T-helper 9 cell (primary cell): Measurements from ENCODE around the gene RIN2.
"Not testable (repeated sequence)": the region's sequence is repeated elsewhere in the genome, so short reads cannot be mapped to it uniquely, and the experiment has no call there.

Experiments
- DNase-seq: peaks from one replicate; pipeline ENCODE4 v3.0.0-alpha.2; 2020

Gene RIN2

DNA sequence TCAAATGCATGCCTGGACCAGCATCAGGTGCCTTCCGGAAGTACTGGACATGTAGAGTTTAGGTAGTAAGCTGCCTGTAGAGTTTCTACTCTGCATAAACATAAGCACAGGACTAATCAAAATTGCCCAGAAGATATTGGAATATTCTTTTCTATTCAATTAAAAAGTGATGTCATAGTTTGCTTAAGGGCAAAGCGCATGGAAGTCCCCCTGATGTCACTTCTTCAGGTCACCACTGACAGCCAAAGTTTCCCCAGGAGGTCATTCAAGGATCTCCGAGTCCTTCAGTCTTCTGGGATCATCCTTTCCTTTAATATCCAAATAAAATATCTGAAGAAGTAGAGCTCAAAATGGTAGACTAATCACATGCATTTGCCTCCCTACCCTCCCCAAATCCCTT is 17.5 kb upstream of the RIN2 start:
- DNase-seq = no peak

DNA sequence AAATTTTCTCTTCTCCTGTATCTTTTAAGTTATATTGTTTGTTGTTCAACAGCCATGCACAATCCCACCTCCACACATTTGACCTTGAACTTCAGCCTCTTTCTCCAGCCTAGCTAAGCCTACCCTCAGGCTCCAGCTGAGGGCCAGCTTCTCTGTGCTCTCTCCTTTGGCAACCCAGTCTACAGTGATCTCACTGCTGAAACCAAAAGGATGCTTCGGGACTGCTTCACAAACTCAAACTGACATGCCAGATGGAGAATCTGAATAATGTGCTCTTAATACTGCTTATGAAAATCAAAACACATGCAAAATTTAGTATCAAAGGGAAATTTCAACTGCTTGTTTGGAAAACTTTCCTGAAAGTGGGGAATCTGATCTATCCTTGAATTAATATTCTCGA is 16.1 kb upstream of the RIN2 start:
- DNase-seq = no peak

DNA sequence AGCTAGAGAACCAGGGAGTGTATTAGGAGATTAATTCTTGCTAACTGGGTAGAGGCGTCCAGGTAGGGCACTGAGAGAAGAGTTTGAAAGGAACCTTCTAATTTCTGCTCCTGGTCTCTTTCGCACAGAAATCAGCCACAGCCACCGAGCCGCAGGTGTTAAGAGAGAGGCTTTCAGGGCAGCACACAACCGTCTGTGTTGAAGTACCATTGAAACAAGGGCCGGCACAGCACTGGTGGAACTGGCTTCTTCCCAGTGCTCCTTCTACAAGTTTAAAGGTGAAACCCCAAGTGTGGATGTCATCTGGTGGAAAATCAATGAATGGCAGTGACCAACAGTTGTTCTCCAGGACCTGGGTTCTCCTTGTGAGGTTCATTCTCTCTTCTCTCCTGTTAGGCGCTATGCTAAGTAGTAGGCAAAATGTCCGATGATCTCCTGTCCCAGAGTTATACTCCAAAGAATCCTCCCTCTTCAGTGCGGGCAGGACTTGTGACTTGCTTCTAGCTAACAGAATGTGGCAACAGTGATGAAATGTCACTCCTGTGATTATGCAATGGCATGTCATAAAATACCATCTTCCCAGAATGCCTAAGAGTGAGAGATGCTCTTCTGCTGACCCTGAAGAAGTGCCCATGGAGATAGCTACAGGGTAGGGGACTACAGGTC is 15.0 kb upstream of the RIN2 start:
- DNase-seq = no peak

DNA sequence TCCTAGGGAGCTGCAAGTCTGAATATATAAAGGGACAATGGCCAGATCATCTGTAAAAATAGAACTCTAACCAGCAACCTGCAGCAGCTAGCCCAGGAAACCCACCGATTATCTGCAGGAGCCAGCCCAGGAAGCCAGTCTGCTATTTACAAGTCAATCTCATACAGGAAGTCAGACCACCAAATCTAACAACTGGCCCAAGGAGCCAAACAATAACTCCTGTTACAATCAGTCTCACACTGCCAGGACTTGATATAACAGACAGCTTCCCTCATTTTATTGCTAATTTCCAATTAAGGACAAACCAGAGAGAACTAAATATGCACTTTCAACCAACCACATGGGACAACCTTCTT is 14.4 kb upstream of the RIN2 start:
- DNase-seq = no peak

DNA sequence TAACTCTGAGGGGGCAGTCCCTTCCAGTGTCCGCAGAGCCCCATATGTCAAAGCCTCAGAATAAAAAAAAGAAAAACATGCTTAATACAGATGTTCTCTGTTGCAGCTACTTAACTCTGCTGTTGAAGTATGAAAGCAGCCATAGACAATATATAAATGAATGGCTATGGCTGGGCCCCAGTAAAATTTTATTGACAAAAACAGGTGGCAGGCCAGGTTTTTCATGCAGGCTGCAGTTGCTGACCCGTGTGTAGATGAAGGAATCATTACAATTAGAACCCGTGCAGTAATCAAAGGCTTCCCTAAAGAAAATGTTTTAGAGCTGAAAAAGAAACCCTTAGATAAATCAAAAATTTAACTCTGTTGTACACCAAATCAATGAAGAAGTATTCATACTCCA is 13.0 kb upstream of the RIN2 start:
- no peak for DNase-seq

DNA sequence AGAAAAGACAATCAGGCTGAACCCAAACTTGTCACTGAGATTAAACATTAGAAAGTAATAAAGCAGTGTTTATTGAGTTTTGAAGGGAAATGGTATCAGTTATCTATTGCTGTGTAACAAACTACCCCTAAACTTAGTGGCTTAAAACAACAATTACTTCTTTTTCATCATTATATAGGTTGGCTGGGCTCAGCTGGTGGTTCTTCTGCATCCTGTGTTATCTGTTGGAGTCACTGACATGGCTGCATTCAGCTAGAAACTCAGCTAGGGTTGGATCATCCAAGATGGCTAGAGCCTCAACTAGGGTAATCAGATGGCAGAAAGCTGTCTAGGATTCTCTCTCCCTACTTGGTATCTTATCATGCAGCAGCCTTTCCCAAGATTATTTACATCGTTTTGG is 12.5 kb upstream of the RIN2 start:
- DNase-seq = no peak

DNA sequence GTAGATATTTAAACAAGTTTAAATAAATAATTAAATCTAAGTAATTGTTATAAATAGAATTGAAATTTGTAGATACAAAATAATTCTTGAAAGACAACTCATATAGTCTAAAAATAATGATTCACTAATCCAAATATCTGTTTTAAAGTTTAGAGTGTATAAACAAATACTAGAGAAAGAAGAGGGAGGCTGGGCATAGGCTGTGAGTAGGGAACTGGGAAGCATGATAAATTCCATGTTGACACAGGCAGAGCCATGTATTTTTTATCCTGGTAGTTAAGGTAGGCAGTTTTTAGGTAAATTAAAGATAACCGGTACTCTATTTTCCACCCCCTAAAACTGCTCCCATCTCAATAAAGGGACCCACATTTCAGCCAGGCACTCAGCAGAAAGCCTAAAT is 11.7 kb upstream of the RIN2 start:
- no peak for DNase-seq

DNA sequence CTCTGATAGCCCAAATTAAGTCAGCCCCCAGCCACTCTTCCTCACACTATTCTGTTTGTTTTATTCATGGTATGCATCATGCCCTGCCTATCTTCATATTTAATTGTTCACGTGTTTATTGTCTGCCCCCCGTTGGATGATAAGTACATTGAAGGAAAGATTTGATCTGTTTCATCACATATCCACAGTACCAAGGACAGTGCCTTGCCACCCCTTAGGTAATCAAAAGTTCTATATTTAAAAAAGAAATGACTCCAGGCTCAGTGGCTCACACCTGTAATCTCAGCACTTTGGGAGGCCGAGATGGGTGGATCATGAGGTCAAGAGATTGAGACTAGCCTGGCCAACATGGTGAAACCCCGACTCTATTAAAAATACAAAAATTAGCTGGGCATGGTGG is 10.2 kb upstream of the RIN2 start:
- DNase-seq = no peak

DNA sequence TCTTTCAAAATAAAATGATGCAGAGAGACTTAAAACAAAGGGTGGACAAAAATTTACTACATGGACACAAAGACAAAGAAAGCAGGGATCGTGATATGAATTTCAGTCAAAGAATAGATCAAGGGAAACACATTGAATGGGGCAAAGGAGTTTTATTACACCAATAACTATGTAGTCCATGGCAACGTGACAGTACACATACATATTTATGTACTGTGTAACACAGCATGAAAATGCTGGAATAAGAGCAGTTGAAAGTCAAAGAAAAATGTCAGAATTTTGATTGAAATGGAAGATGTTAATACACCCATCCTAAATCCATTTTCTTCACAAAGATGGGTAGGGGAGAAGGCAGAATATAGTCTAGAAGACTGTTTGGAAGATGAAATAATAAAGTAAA is 9.4 kb upstream of the RIN2 start:
- no peak for DNase-seq

DNA sequence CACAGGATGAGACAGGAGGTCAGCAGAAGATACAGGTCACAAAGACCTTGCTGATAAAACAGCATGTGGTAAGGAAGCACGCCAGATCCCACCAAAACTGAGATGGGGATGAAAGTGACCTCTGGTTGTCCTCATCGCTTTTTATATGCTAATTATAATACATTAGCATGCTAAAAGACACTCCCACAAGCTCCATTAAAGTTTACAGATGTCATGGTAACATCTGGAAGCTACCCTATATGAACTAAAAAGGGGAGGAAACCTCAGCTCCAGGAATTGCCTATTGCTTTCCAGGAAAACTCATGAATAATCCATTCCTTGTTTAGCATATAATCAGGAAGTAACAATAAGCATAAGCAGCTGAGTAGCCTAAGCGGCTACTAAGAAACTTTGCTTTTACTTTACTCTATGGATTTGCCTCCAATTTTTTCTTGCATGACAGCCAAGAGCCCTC is 8.4 kb upstream of the RIN2 start:
- DNase-seq = no peak

DNA sequence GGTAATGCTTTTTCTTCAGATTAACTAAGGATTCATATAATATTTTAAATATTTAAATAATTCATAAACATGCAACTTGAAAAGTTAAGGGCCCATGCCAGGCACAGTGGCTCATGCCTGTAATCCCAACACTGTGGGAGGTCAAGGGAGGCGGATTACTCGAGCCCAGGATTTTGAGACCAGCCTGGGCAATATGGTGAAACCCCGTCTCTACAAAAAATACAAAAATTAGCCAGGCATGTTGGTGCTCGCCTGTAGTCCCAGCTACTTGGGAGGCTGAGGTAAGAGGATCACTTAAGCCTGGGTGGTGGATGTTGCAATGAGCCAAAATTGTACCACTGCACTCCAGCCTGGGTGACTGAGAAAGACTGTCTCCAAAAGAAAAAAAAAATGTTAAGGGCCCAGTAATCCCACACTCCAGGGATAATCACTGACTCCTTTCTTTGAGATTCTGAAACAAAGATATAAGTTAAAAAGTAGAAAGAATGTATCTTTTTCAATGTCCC is 7.9 kb upstream of the RIN2 start:
- no peak for DNase-seq

DNA sequence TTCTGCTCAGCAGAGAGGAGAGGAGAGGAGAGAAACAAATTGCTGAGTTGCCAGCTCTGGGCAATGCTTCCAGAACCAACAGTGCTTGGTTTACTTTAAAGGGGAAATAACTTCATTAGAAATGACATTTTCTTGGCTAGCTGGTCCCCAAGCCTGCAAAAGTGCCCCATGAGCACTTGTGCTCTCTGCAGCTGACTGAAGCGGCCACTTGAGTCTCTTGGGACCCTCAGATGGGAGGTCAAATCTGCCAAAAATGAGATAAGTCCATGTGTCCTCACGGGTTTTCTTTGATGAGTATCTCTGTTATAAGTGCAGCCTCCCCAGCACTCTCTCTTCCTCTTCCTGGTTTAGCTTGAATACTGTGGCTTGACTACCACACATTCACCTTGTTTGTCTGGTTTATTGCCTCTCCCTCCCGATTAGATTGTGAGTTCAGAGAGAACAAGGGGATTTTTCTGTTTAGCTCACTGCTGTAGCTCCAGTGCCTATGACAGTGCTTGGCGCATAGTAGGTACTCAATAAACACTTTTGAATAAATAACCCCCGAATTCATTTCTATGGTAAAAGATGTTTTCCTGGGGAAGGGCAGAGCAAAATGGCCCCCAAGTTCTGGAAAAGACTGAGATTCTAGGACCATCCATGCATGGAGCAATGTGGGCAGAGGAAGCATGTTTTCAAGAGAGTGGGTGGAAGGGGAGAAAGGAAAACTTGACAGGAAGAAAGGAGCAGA is 7.0 kb upstream of the RIN2 start:
- DNase-seq = no peak

DNA sequence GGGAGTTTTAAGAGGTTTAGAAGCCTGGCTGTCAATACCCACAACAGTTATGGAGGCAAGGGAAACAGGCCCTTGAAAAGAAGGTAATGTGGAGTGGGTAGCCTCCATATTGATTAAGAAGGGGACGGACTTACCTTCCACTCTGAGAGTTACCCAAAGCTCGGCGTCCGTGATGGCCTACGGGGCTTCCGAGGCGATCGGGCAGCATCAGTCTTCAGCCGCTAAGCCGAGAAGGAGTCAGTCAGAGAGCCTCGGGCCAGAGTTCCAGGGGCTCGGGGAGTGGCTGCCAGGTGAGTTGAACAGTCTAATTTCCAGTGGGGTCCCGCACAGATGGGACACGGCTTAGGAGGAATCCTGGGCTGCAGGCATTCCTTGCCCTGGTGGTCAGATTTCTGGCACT is 3.9 kb upstream of the RIN2 start:
- not testable (repeated sequence) for DNase-seq

DNA sequence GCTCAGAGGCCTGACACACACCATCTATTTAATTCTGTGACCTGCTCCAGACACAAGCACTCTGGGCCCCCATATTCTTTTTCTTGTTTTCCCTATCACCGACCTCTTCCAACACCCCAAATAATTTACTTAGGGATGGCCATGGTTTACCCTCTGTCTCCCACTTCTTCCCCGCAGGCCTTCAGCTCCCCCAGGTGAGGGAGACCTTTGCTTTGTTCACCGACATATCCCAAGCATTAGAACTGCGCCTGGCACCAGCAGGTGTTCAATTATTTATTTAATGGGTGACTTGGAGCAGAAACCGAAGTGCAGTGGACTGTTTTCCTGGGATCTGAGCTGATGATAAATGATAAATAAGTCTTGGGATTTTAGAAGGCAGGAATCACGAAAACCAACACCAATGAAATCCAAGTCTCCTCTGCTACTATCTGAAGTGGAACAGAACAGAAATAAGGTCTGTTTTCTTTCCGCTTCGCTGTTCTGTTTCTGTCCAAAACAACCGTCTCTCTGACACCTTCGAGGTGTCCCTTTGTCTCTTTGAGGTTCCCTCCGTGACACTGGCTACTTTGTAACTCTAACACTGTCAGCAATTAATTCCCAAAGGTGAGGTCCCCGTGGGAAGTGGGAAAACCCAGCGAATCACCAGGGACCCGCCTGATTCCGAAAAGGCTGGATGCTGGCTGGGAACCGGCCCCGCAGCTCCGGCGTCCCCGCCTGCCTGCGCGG is 1.1 kb upstream of the RIN2 start:
- no peak for DNase-seq

DNA sequence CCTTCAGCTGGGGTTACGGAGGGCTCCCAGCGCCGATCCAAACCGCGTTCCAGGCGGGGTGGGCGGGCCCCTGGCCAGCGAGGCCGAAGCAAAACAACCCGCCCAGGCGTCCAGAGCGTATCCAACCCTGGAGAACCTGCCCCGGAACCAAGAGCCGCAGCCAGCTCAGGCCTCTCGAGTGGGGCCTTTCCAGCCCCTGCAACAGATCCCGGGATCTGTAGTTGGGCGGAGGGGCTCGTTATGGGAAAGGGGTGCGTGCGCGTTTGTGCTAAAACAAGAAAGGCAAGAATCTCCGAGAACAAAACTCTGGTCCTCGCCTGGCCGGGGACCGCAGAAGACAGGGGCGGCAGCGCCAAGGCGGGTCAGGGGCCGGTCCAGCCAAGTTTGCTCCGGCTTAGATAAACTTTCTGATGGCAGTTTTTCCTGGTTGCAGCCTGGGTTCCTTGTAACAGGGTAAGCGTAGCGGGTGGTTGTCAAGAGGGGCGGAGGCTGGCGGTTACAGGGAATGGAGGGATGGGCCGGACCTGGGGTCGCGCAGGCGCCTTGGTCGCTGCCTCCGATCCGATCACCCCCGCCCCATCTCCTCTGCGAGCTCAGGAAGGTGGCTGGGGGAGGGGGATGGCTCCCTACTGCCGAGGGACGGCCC is 448 bp upstream of the RIN2 start:
- no peak for DNase-seq

DNA sequence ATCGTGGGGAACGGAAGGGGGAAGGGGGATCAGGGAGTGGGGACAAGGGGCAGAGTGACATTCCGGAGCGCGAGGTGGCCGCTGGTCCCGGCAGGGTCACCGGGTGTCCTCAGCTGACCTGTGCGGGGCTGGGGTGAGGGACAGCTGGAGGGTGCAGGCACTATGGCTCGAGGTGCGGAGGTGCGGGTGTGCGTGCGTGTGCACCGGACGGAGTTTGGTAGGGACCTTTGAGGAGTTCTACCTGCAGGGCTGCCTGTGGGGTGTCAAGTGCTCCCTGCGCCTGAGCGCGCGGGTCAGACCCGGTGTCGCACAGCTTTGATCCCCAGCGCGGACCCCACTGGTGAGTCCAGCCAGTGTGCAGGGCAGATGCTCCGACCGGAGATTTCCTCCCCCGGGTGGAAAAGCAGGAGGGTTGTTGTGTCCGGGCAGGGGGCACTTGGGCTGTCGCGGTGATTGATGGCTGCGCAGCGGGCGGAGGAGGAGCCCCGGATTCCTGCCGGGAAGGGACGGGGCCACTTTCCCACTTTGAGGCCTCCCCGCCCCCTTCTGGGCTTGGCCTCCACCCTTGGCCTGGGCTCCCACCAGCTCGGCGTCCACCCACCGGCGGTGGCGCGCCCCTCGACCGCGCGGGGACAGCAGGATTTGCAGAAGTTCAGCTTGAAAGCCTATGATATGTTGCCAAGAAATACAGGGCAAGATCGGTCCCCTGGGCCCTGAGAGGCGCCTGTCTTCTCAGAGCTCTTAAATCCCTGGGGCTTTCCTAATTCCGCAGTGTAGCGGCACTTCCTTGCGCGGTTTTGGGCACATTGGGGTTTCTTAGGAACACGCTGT is 658 bp downstream of the RIN2 start:
- DNase-seq = no peak

DNA sequence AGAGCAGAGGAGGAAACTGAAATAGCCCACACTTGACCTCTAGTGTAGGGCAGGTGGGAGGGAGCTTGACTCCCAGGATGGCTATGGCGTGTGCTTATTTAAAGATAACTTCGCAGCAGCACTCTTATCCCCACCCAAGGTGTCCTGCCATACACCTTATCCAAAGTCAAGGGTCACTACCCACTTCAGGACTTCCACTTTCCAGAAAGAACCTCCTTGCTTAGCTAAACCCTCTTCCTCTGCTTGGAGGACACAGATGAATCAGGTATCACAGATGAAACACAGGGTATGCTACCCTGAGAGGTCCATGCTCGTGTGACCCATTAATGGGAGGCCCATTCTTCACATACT is 2.3 kb downstream of the RIN2 start:
- no peak for DNase-seq

DNA sequence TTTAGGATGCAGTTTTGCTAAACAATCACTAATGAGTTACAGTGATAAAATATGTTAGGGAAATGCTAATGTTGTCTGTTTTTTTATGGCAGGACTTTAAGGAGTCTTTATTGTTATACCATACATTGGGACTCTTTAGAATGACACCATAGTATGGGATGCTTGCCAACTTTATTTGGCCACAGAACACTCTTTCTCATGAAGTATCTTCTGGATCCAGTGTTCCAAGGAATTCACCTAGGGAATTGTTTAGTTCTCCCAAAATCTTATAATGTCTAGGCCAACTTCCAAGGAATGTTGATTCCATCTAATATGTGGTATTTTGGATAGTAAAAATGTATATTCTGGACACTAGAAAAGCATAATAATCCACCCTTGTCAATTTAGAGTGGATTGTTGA is 3.3 kb downstream of the RIN2 start:
- no peak for DNase-seq

DNA sequence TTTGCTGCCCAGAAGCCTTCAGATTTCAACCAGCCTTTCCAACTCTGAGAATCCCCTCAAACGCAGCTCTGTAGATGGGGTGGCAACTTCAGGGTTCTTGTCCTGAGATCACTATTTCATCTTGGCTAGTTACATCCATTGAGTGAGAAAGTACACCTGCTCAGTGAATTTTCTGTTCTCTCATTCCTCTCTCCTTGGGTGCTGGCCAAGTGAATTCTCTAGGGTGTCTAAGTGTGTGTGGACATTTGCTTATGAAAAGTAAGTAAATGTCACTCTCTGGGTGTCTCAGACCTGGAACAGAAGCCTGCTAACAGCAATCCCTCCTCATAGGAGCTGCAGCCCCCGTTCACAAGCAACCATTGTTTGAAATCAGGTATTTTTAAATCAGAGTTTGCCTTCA is 3.8 kb downstream of the RIN2 start:
- no peak for DNase-seq

DNA sequence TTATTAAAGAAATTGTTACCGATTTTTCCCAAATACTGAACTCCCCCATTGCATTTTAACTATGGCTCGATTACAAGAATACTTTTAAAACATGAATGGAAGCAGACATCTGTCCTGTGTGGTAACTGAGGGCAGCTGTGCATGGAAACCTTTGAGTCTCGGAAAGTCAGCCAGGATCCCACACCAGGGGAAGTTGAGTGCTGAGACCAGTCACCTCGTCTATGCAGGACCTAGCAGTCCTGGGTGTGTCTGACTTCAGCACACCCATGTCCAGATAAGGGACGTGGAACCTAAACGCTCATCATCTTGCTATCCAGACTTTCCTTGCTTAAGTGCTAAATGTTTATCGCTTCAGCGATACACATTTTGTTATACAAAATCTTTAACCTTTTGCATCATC is 6.1 kb downstream of the RIN2 start:
- DNase-seq = no peak

DNA sequence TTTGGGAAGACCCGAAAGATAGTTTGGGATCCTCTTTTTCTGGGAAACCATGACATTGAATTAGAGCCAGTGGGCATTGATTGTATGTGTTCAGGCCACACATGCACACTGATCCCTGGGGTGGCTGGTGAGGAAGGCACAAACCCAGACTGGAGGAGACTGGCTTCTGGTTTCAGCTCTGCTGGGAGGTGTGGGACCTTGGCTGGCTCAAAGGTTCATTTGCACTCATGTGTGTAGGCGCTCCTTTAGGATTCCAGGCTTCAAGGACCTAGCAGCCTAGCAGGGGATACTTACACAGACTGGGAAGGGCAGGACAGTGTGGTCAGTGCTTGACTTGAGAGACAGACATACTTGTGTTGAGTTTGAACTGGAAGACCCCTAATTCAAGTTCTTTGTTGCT is 7.2 kb downstream of the RIN2 start:
- DNase-seq = no peak

DNA sequence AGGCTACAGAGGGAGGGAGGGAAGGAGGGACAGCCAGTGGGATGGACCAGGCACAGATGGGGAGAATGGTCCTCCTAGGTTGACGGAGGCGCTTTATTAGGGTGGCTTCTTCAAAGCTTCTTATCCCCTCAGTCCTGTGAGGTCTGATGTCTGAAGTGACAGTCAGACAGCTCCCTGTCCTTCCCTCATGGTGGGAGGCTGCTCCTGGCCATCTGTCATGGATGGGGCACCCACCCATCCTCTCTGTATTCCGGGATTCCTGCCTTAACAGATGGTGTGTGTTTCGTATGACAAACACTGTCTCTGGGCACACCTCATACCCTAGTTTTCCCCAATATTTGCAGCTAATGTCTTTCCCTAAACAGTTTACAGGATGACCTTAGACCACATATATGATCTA is 7.9 kb downstream of the RIN2 start:
- DNase-seq = no peak

DNA sequence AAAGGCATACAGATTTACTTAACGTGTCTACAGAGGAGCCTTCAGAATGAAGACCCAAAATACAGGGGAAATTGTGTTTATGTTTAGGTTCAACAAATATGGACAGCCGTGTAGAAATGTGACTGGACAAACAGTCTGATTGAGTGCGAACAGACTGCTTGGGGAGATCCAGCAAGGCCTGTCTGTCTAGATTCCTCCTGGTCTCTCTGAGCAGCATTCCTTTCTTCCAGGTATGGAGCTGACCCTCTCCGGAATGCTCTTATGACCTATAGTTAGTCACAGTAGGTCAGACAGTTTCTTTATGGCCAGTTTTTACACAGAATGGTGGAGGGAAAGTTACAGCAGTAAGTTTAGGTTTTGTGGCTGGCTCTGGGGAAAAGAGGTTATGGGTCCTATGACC is 9.0 kb downstream of the RIN2 start:
- DNase-seq = no peak
